Measurements from ENCODE around the gene KRABD2.

DNA sequence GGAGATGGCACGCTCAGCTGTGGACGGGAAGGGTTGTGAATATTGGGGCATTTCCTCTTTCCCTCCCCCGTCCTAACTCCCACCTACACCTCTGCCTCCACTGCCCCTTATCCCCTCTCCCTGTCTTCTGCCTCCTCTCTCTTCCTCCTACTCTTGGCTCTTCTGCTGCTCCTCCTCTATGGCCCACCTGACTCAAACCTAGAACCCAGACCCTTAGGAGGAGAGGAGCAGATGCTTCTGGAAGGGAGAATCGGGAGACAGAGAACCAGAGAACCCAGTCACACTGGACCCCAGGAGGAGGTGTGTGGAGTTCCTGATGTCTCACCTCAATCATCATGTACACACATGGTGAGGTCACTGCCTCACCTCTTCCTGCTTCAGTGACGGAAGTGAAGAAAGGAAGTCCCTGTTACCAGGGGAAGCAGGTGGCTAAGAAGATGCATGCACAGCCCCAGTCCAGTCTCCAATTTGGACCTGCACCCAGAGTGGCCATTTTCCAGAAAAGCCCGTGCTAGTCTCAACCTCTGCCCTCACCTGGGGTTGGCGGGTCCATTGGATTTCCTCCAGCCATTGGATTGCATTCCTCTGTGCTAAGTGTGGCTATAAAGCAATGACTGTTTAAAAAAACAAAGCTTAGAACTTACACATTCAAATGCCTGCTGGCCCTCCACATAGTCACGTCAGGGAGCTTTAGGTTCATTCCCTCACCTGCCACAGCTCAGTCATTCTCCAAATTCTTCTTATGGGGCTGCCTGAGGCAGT is 17.1 kb upstream of the KRABD2 start:
- TF ChIP-seq EZH2 (IDR thresholded peaks at IDR 0.05; ENCODE audit: borderline replicate concordance, low read depth, low read length, poor library complexity, severe bottlenecking), result no peak
- TF ChIP-seq, protein P1, sequence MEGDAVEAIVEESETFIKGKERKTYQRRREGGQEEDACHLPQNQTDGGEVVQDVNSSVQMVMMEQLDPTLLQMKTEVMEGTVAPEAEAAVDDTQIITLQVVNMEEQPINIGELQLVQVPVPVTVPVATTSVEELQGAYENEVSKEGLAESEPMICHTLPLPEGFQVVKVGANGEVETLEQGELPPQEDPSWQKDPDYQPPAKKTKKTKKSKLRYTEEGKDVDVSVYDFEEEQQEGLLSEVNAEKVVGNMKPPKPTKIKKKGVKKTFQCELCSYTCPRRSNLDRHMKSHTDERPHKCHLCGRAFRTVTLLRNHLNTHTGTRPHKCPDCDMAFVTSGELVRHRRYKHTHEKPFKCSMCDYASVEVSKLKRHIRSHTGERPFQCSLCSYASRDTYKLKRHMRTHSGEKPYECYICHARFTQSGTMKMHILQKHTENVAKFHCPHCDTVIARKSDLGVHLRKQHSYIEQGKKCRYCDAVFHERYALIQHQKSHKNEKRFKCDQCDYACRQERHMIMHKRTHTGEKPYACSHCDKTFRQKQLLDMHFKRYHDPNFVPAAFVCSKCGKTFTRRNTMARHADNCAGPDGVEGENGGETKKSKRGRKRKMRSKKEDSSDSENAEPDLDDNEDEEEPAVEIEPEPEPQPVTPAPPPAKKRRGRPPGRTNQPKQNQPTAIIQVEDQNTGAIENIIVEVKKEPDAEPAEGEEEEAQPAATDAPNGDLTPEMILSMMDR (conservative IDR thresholded peaks at IDR 0.05; ENCODE audit: low read depth, low read length), result no peak
